AG09319 (cell line): ENCODE data around the gene RPS28.
"Not testable (repeated sequence)": the region's sequence is repeated elsewhere in the genome, so short reads cannot be mapped to it uniquely, and the experiment has no call there.

Source experiments
- DNase-seq: peaks from one replicate; pipeline ENCODE4 v3.0.0-alpha.2; 2010; ENCODE audit warnings: low read depth; ENCODE audit errors: extremely low read depth
- CTCF ChIP-seq: IDR thresholded peaks from 2 replicates; pipeline ENCODE4 v1.5.1; 2011; ENCODE audit warnings: low read depth, mild to moderate bottlenecking, inconsistent platforms, low read length, moderate library complexity

The RPS28 gene

GRCh38 chr19:8321067-8321985, at the start of gene RPS28, which contains the start of gene NDUFA7:
Gene RPS28, plus strand, starts transcription at chr19:8321496. Its CDS starts 35 bp downstream, at chr19:8321531.
Gene NDUFA7, minus strand, starts transcription at chr19:8321375. Its CDS starts 17 bp downstream, at chr19:8321358.
- DNase-seq = peak; percentile 90
- TF ChIP-seq CTCF = peak; percentile 12

GRCh38 chr19:8276508-8276907, 44.8 kb upstream of the RPS28 start:
- not testable (repeated sequence) for DNase-seq

GRCh38 chr19:8291337-8291736, 30.0 kb upstream of the RPS28 start:
- not testable (repeated sequence) for DNase-seq

- TF ChIP-seq CTCF = no peak
- DNase-seq = no peak
Observed at GRCh38 chr19:8302357-8302691, 19.0 kb upstream of the RPS28 start.

GRCh38 chr19:8302734-8303133, 18.6 kb upstream of the RPS28 start:
- no peak for TF ChIP-seq CTCF

GRCh38 chr19:8304841-8305621, 16.3 kb upstream of the RPS28 start:
- DNase-seq = no peak
- no peak for TF ChIP-seq CTCF

More at GRCh38 chr19:8302734-8303133, 18.6 kb upstream of the RPS28 start:
- DNase-seq = no peak

GRCh38 chr19:8305798-8306197, 15.5 kb upstream of the RPS28 start:
- TF ChIP-seq CTCF = no peak
- DNase-seq = no peak
